ENCODE data around the gene ZCWPW2. TPM values are rescaled to one million over a fixed set of nuclear protein-coding genes. Genes with fewer than 3 reads are reported as not detected.

Gene ZCWPW2
- total and polyA plus RNA-seq, 9 of the 15 experiments (the other 6 are each of a cell fraction or from before 2014, with no cell fraction given) = 0.10 to 0.77 (median 0.44) TPM

- no peak for TF ChIP-seq IRF2 (CRISPR knock-in tag; IDR thresholded peaks at IDR 0.05)
- TF ChIP-seq ZNF740 (CRISPR knock-in tag; IDR thresholded peaks at IDR 0.05) = no peak
- TF ChIP-seq ZNF740 (tag; IDR thresholded peaks at IDR 0.05) = no peak
- no peak for TF ChIP-seq HES1 (IDR thresholded peaks at IDR 0.05; ENCODE audit: low read depth)
- no peak for TF ChIP-seq CREB5 (CRISPR knock-in tag; IDR thresholded peaks at IDR 0.05)
Measured at GRCh38 chr3:28308196-28308595, 40.3 kb upstream of the ZCWPW2 start (continued).

- Histone ChIP-seq H4K20me1 (replicated peaks; ENCODE audit: control insufficient read depth, insufficient read depth, low read length) (no peaks in the 10 kb centered on the region), H3K4me1 (replicated peaks in 1 of 2; ENCODE audit: control insufficient read depth in 2 of 2, insufficient read depth in 2 of 2, low read length in 2 of 2) (no peaks in the 10 kb centered on the region), H3K27ac (ENCODE audit: extremely low read depth, low read depth, low read length) (no peak overlapping the region), H3K4me2 (ENCODE audit: insufficient read depth, low read length) (no peak overlapping the region), H2AFZ (ENCODE audit: low read depth, low read length) (no peak overlapping the region), H3K27me3 (ENCODE audit: control insufficient read depth in 2 of 2, insufficient read depth in 2 of 2, low read length in 2 of 2) (no peaks in the 10 kb centered on the region), H3K4me3 (no peak overlapping the region), H3K36me3 (ENCODE audit: control insufficient read depth, insufficient read depth, low read length) (peaks cover 26% of the 10 kb centered on the region), H3K79me2 (ENCODE audit: control insufficient read depth, insufficient read depth, low read length) (no peaks in the 10 kb centered on the region), H3K9me1 (ENCODE audit: control insufficient read depth, insufficient read depth, low read length) (no peaks in the 10 kb centered on the region), H3K9me3 (replicated peaks; ENCODE audit: control insufficient read depth, insufficient read depth, low read depth, low read length) (no peaks in the 10 kb centered on the region), H3K9ac (ENCODE audit: insufficient read depth in 1 of 2, low read depth in 2 of 2, low read length in 2 of 2) (no peak overlapping the region)
- in situ Hi-C loops (cut with MboI) = no loop called here
- DNase-seq (ENCODE audit: extremely low read depth in 1 of 4, low spot score in 3 of 4) (no peak), ATAC-seq (no peak), FAIRE-seq (no peak)
- 71% methylated on average over 1 of the region's 1 CpG for WGBS (ENCODE audit: insufficient coverage, low coverage, missing lambda C conversion rate)
- ChIA-PET CTCF (ENCODE audit: low intra/inter-chr PET ratio) (no interaction called here), POLR2A (interaction anchor here (0.7 kb wide), 1 partner anchor 33 kb away, joined by 4 read pairs; no protein-coding TSS in a partner anchor)
- no TSS peak for BruUV-seq (replicated peaks)
- intact Hi-C loops (cut with micrococcal nuclease) = no loop called here
- TF ChIP-seq CBFB (CRISPR knock-in tag; IDR thresholded peaks at IDR 0.05) = no peak
- no peak for TF ChIP-seq ZBTB11 (CRISPR knock-in tag; IDR thresholded peaks at IDR 0.05)
- no peak for TF ChIP-seq NCOR1 (IDR thresholded peaks at IDR 0.05)
- TF ChIP-seq MEF2A (IDR thresholded peaks at IDR 0.05; ENCODE audit: control insufficient read depth, low read depth, low read length) = no peak
- no peak for TF ChIP-seq MTA2 (IDR thresholded peaks at IDR 0.05; ENCODE audit: low read depth)
- no peak for TF ChIP-seq STAT6 (CRISPR knock-in tag; IDR thresholded peaks at IDR 0.05)
- no peak for TF ChIP-seq CBX5 (IDR thresholded peaks at IDR 0.05; ENCODE audit: borderline replicate concordance, low read depth)
Measured at GRCh38 chr3:28315711-28316110, 32.8 kb upstream of the ZCWPW2 start.
